Pancreas (tissue), 10 donors: Measurements from ENCODE around the gene HTR2C. TPM values are rescaled to one million over a fixed set of nuclear protein-coding genes. Genes with fewer than 3 reads are reported as not detected.

Experiments
- ATAC-seq, 4 donors: fragments of 200-7000 bp; cut with Tn5 transposase; one replicate each; pipeline versions ENCODE4 v1.8.0 to v1.9.1; 2020; ENCODE audit warnings: mild to moderate bottlenecking in 4 of 4, moderate library complexity in 4 of 4
- DNase-seq, 6 donors: peaks; one replicate each; pipeline ENCODE4 v3.0.0-alpha.2; 2020
- FAIRE-seq: peaks from 2 replicates; lab custom pipeline; 2012; peaks lifted over from hg19 to GRCh38; lab: Jason Lieb, UNC
- H3K27ac ChIP-seq, 4 donors: fragments of 200-600 bp; sonication (generic); 1 replicate in 3 of 4; 2 replicates in 1 of 4; pipeline versions ENCODE4 v1.5.0 to v1.8.0; 2020
- H3K27me3 ChIP-seq, 4 donors: fragments of 200-600 bp; one replicate each; pipeline ENCODE4 v1.8.0; 2021
- H3K36me3 ChIP-seq, 3 donors: fragments of 200-600 bp; sonication (generic) in 1 of 3; one replicate each; pipeline versions ENCODE4 v1.5.0 to v1.8.0; 2020 to 2021
- H3K4me1 ChIP-seq, 3 donors: fragments of 200-600 bp; one replicate each; pipeline ENCODE4 v1.8.0; 2021
- H3K4me3 ChIP-seq, 4 donors: fragments of 200-600 bp; sonication (generic) in 2 of 4; one replicate each; pipeline versions ENCODE4 v1.5.0 to v1.8.0; 2020 to 2021
- H3K9me3 ChIP-seq, 4 donors: fragments of 200-600 bp; one replicate each; pipeline ENCODE4 v1.8.0; 2021
- WGBS, 2 donors: extraction: QIAGEN DNeasy Blood & Tissue Kit; methylation state at CpG; one replicate each; pipeline ENCODE4 v1.1.7; 2013; 5-methylcytosine and 5-hydroxymethylcytosine counted together
- intact Hi-C, 3 donors: fragments of 100-400 bp; cut with DNase I; formaldehyde crosslinking; loops; one replicate each; pipeline versions ENCODE4 v1.11.1 to v1.14.2; 2022
- polyA plus RNA-seq, 2 donors: library from polyadenylated mRNA; stranded (reverse); fragments of 200-250 nt; gene quantifications; one replicate each; pipeline ENCODE4 v1.2.3, GENCODE V29; 2013
- total RNA-seq, 6 donors: library from RNA; stranded (reverse); fragmentation: NEBNext Ultra II Directional in 4 of 6; extraction: Animal tissue kit (Norgen Biotek cat#: 25700) in 4 of 6; gene quantifications; one replicate each; pipeline versions ENCODE4 v1.2.1 to v1.2.4, GENCODE V29; 2021 to 2023
- TF ChIP-seq, protein P1 (sequence below), 4 donors: fragments of 200-600 bp; sonication (generic) in 3 of 4; IDR thresholded peaks; one replicate each; pipeline versions ENCODE4 v1.5.0 to v1.8.0; 2021; ENCODE audit warnings: antibody characterized with exemption in 4 of 4
- donor health status: healthy with polysubstance abuse.
- donor health status: DM: no; HTN: no; CAD: no; lungs with moderate emphysema.
- donor health status: DM: no; HTN: no; CAD: no.
- donor health status: control.
- donor health status: control.
- donor health status: Bipolar disorder and iron deficiency.
- donor health status: DM: yes; HTN: yes; CAD: no.
- donor health status: DM: no; HTN: no; CAD: no.
- donor health status: DM: no; HTN: no; CAD: no.
- donor health status: DM: yes; HTN: yes; CAD: no.

HTR2C gene
- total and polyA plus RNA-seq, 8 donors = not detected

DNA sequence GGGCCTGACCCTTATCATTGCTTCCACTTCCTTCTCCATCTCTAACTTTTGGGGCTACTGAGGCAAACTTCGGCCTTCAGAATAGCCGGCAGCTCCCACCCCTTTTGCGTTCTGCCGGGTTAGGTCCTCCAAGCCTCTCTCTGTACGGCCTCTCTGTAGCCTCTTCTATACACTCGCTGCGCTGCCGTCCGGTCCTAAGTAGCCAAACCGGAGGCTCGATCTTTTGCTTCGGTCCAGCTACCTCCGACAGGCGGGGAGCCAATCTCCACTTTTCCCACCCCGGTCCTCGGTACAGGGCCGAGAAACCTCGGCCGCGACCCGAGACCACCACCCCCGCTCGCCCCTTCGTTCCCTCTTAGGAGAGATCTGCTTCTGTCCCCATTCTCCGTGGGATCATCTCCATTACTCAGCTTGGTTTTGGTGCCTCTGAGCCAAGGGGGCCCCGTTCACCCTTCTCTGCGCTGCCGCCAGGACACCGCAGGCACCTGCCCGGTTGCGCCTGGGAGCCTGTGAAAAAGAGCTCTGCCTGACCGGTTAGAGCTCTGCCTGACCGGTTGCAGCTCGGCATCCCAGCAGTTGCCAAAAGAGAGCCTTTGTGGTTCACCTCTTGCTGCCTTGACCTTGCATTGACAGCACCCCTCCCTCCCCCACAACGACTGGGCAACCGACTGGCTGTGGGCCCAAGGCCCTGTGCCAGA lies 1.0 kb upstream of the HTR2C start:
- ATAC-seq = no peak
- intact Hi-C loops = no loop called here
- H3K9me3 ChIP-seq = no peaks in the 10 kb centered on the region
- no peak for FAIRE-seq
- TF ChIP-seq, protein P1, sequence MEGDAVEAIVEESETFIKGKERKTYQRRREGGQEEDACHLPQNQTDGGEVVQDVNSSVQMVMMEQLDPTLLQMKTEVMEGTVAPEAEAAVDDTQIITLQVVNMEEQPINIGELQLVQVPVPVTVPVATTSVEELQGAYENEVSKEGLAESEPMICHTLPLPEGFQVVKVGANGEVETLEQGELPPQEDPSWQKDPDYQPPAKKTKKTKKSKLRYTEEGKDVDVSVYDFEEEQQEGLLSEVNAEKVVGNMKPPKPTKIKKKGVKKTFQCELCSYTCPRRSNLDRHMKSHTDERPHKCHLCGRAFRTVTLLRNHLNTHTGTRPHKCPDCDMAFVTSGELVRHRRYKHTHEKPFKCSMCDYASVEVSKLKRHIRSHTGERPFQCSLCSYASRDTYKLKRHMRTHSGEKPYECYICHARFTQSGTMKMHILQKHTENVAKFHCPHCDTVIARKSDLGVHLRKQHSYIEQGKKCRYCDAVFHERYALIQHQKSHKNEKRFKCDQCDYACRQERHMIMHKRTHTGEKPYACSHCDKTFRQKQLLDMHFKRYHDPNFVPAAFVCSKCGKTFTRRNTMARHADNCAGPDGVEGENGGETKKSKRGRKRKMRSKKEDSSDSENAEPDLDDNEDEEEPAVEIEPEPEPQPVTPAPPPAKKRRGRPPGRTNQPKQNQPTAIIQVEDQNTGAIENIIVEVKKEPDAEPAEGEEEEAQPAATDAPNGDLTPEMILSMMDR (IDR thresholded peaks at IDR 0.05) = no peak
- H3K27ac ChIP-seq = no peak overlapping the region
- peak in 1 of 6 donors; percentile 47 for DNase-seq
- peaks cover 2 to 61% (median 26%) of the 10 kb centered on the region in 4 donors for H3K27me3 ChIP-seq
- H3K4me1 ChIP-seq = no peaks in the 10 kb centered on the region
- H3K36me3 ChIP-seq = no peaks in the 10 kb centered on the region
- 4 to 14% methylated on average over 36 of the region's 36 CpGs for WGBS, 2 donors
- no peak overlapping the region for H3K4me3 ChIP-seq

DNA sequence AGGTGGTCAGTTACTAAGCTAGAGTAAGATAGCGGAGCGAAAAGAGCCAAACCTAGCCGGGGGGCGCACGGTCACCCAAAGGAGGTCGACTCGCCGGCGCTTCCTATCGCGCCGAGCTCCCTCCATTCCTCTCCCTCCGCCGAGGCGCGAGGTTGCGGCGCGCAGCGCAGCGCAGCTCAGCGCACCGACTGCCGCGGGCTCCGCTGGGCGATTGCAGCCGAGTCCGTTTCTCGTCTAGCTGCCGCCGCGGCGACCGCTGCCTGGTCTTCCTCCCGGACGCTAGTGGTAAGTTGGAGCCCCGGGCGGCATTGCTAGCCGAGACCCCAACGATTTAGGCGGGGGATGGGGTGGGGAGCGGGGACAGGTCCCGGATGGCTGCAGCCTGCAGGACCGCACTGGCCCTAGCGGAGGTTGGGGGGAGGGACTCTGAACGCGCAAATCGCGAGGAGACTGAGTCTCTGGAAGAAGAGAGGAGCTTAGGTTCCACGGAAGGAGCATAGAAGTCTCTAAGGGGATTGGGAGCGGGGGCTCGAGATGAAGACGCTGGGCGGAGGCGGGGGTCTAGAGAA lies 573 bp downstream of the HTR2C start:
- H3K4me1 ChIP-seq = no peaks in the 10 kb centered on the region
- H3K27me3 ChIP-seq = peaks cover 0 to 63% (median 28%) of the 10 kb centered on the region in 4 donors
- no peak for FAIRE-seq
- intact Hi-C loops = no loop called here
- no peak overlapping the region for H3K27ac ChIP-seq
- peak in 1 of 4 donors; percentile 20 for ATAC-seq
- peak overlapping the region in 1 of 4 donors; percentile 17 for H3K4me3 ChIP-seq
- TF ChIP-seq, protein P1 (IDR thresholded peaks at IDR 0.05) = no peak
- no peaks in the 10 kb centered on the region for H3K9me3 ChIP-seq
- H3K36me3 ChIP-seq = no peaks in the 10 kb centered on the region
- DNase-seq = peak in 2 of 6 donors; percentile 55 to 59
- WGBS, 2 donors = 1 to 8% methylated on average over 46 to 56 of the region's 56 CpGs

DNA sequence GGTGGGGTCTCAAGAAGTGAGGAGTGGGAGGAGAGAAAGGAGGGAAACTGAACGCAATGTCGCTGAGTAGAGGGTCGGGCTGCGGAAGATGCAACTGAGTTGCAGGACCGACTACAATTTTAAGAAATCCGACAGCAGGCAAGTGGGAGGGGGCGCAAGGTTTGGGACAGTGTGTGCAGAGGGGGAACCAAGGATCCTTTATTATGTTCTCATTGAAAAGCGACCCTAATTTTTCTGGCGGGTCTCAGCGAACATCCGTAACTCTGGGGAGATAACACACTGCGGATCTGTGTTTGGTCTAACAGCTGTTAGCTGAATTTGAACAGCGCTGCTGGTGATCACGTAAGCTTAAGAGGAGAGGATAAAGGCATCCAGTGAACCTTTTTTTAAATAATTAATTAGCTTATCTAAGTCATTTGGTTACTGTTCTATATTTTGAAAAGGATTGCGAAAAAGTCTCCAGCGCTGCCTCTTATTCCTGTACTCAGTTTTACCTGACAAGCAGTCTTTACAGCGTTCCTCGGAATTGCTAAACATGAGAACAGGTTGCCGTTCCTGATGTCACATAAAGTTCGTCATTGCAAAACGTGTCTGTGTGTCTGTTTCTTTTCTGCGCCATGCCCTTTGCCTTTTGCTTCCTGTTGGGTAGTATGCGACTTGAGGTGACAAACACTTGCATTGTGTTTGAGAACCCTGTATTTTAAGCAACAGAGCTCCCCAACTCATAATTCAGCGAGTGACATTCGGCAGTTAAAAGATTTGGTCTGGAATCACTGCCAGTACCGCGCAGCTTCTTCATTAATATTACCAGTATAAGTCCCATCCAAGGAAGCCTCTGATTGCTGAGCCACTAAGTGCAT lies 1.3 kb downstream of the HTR2C start:
- FAIRE-seq (no peak), DNase-seq (no peak), ATAC-seq (no peak)
- no peaks in the 10 kb centered on the region for H3K36me3 ChIP-seq
- 3 to 9% methylated on average over 27 of the region's 27 CpGs for WGBS, 2 donors
- peaks cover 0 to 59% (median 26%) of the 10 kb centered on the region in 4 donors for H3K27me3 ChIP-seq
- intact Hi-C loops = no loop called here
- TF ChIP-seq, protein P1 (IDR thresholded peaks at IDR 0.05) = no peak
- no peak overlapping the region for H3K4me3 ChIP-seq
- H3K9me3 ChIP-seq = no peaks in the 10 kb centered on the region
- H3K27ac ChIP-seq = no peak overlapping the region
- no peaks in the 10 kb centered on the region for H3K4me1 ChIP-seq

DNA sequence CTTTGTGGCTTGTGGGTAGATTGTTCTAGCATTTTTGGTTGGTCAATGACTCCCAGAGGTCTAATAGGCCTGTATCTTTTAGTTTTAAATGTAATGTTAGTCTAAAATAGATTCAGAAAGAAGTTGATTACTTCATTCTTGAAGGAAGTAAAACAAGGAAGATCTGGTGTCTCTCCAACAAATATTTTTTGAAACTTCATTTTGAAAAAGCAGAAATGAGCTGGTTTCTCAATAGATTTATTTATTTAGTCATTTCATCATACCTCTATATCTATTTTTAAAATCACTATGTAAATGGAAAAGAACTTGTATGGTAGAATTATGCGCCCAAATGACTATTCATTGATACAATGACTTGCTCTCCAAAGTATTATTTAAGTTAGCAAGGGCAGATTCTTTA lies 7.2 kb downstream of the HTR2C start:
- intact Hi-C loops = no loop called here
- no peak for ATAC-seq

More for the DNA sequence above, 7.2 kb downstream of the HTR2C start:
- no peaks in the 10 kb centered on the region for H3K4me1 ChIP-seq
- peaks cover 0 to 40% (median 13%) of the 10 kb centered on the region in 4 donors for H3K27me3 ChIP-seq
- no peak overlapping the region for H3K27ac ChIP-seq
- H3K36me3 ChIP-seq = no peaks in the 10 kb centered on the region
- H3K9me3 ChIP-seq = no peaks in the 10 kb centered on the region
- no peak overlapping the region for H3K4me3 ChIP-seq
- 64 to 90% methylated on average over 1 of the region's 1 CpG for WGBS, 2 donors
- DNase-seq = no peak
- no peak for FAIRE-seq
- TF ChIP-seq, protein P1 (IDR thresholded peaks at IDR 0.05) = no peak
